GM12878 (cell line): ENCODE data around the gene HNRNPF.

Source experiments
- CTCF ChIP-seq, 3 experiments: IDR thresholded peaks in 2 of 3; conservative IDR thresholded peaks in 1 of 3; 2 replicates each; pipeline ENCODE4 v1.5.1; 2011; ENCODE audit warnings: low read depth in 3 of 3, low read length in 3 of 3, mild to moderate bottlenecking in 3 of 3, control low read depth in 2 of 3, moderate library complexity in 2 of 3, inconsistent platforms in 1 of 3, mixed read lengths in 1 of 3; ENCODE audit not compliant: control insufficient read depth in 2 of 3, insufficient read depth in 1 of 3; ENCODE audit errors: extremely low read depth in 1 of 3
- SREBF1 ChIP-seq: IDR thresholded peaks from 2 replicates; pipeline ENCODE4 v1.6.1; 2012; ENCODE audit warnings: mild to moderate bottlenecking, low read length
- TCF12 ChIP-seq: IDR thresholded peaks from 2 replicates; pipeline ENCODE4 v1.6.1; 2011; ENCODE audit warnings: low read depth, mild to moderate bottlenecking, low read length

- no peak for TF ChIP-seq TCF12
- TF ChIP-seq SREBF1, result no peak
- TF ChIP-seq CTCF (IDR thresholded peaks at IDR 0.05 in 2 of 3, conservative IDR thresholded peaks at IDR 0.05 in 1 of 3; ENCODE audit: control insufficient read depth in 2 of 3, extremely low read depth in 1 of 3, insufficient read depth in 1 of 3, low read depth in 3 of 3, low read length in 3 of 3), result no peak
Measured at GRCh38 chr10:43402880-43403452, 6.0 kb downstream of the HNRNPF start.
